C4-2B (cell line): ENCODE data around the gene GID8.

Experiments
- ZFX ChIP-seq: fragments of 450-650 bp; IDR thresholded peaks from 2 replicates; pipeline ENCODE4 v1.6.1; 2017
- TF ChIP-seq, protein P1 (sequence below): fragments of 450-650 bp; conservative IDR thresholded peaks from 2 replicates; pipeline ENCODE4 v1.5.1; 2017; ENCODE audit warnings: mild to moderate bottlenecking

DNA sequence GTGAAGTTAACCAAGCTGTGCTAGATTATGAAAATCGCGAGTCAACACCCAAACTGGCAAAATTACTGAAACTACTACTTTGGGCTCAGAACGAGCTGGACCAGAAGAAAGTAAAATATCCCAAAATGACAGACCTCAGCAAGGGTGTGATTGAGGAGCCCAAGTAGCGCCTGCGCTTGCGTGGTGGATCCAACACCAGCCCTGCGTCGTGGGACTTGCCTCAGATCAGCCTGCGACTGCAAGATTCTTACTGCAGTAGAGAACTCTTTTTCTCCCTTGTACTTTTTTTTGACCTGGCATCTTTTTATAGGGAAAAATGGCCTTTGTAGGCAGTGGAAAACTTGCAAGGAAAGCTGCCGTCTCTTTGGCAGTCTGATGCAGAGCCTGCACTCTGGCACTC is 6.8 kb downstream of the GID8 start:
- TF ChIP-seq, protein P1, sequence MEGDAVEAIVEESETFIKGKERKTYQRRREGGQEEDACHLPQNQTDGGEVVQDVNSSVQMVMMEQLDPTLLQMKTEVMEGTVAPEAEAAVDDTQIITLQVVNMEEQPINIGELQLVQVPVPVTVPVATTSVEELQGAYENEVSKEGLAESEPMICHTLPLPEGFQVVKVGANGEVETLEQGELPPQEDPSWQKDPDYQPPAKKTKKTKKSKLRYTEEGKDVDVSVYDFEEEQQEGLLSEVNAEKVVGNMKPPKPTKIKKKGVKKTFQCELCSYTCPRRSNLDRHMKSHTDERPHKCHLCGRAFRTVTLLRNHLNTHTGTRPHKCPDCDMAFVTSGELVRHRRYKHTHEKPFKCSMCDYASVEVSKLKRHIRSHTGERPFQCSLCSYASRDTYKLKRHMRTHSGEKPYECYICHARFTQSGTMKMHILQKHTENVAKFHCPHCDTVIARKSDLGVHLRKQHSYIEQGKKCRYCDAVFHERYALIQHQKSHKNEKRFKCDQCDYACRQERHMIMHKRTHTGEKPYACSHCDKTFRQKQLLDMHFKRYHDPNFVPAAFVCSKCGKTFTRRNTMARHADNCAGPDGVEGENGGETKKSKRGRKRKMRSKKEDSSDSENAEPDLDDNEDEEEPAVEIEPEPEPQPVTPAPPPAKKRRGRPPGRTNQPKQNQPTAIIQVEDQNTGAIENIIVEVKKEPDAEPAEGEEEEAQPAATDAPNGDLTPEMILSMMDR = no peak
- no peak for TF ChIP-seq ZFX
